Kasumi-1 (cell line): ENCODE data around the gene SMIM9.
"Not testable (repeated sequence)": the region's sequence is repeated elsewhere in the genome, so short reads cannot be mapped to it uniquely, and the experiment has no call there.

Experiments used
- DNase-seq, 2 experiments: peaks; one replicate each; lab custom pipeline; 2025; lab: John Stamatoyannopoulos, UW

SMIM9 gene

GRCh38 chrX:154834562-154834961, at the start of gene SMIM9:
SMIM9 (minus strand) TSS chrX:154834662; CDS start chrX:154830856, 3,806 bp downstream.
- DNase-seq: no peak

DNA sequence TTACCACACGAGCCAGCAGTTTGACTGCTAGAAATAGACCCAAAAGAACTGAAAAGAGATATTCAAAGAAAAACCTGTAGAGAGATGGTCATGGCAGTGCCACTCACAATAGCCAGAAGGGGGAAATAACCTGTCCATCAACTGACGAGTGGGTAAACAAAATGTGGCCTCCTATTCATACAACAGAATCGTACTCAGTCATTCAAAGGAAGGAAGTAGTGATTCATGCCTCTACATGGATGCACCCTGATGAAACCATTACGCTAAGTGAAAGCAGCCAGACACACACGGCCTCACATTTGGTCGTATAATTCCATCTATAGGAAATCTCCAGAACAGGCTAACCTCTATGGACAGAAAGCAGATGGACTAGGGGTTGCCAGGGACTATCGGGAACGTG, 49.6 kb upstream of the SMIM9 start:
- not testable (repeated sequence) for DNase-seq

GRCh38 chrX:154873329-154873728, 38.9 kb upstream of the SMIM9 start:
- DNase-seq: no peak

- DNase-seq: not testable (repeated sequence)
Measured at GRCh38 chrX:154868522-154868921, 34.1 kb upstream of the SMIM9 start.

GRCh38 chrX:154855256-154855655, 20.8 kb upstream of the SMIM9 start:
- no peak for DNase-seq

DNA sequence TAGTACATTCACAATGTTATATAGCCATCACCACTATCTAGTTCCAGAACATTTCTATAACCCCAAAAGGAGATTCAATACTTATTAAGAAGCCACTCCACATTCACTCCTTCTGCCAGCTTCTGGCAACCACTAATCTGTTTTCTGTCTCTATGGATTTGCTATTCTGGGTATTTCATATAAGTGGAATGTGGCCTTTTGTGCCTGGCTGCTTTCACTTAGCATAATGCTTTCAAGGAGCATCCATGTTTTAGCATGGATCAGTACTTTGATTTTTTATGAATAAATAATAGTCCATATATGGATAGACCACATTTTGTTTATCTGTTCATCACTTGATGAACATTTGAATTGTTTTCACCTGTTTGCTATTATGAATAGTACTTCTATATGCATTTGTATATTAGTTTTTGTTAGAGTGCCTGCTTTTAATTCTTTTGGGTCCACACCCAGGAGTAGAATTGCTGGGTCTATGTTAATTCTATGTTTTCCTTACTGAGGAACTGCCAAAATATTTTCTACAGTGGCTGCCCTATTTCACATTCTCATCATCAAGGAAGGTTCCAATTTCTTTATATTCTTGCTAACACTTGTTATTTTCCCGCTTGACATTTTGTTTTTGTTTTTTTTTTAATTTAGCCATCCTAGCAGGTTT, 16.6 kb upstream of the SMIM9 start:
- no peak for DNase-seq

DNA sequence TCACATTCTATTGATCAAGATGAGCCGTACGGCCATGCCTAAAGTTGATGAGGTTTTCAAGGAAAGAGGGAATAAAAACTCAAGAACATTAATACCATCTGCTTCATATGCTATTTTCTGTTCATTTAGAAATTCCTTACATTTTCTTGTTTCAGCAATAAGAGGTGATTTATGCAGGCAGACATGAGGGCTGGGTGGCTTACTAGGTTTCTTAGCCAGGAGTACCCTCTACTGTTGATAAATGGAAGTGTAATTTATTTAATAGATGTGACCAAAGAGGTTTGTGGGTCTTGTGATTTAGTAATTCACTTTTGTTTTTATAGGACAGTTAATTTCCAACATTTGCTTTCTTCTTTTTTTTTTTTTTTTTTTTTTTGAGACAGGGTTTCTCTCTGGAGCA, 6.4 kb upstream of the SMIM9 start:
- peak; percentile 74 to 76 for DNase-seq

- no peak for DNase-seq
Measured at GRCh38 chrX:154836163-154836562, 1.7 kb upstream of the SMIM9 start.

DNA sequence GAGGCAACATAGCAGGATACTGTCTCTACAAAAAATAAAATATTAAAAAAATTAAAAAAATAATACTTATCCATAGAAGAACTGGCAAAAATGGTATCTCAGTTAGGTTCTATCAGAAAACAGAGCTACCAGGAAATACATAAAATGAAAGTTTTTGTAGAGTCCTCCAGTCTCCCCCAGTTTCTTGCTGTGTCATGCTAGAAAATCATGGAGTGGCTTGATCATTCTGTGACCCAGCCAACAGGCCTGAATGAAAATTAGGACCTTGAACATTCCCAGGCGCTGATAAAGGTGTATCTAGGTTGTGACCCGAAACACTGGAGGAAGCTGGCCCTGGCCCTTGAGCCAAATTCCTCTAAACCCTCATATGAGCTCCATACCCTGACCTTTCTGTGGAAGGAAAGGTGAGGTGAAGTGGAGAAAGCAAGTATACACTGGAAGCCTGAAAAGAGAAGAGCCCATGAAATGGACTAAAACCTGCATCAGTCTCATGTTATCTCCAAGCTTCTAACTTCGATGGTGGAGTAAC, 652 bp downstream of the SMIM9 start:
- DNase-seq: no peak

GRCh38 chrX:154829926-154830442, 4.5 kb downstream of the SMIM9 start:
- no peak for DNase-seq

DNA sequence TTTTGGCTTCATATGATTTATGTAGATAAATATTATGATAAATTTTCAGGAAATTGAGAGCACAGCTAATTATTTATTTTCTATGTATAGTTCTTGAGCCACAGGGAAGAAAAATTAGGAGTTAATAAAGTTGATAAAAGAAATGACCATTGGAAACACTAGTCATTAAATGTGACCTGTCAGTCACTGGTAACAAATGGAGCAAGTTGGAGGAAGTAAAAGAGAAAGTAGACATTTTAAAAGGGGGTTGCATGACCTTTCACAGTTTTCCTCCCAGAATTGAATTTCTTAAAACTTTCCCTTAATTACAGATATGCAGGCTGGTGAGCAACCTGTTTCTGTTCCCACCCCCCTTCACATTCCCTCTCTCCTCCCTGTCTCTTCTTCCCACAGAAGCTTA, 5.3 kb downstream of the SMIM9 start:
- DNase-seq: no peak

GRCh38 chrX:154828016-154828408, 6.5 kb downstream of the SMIM9 start:
- DNase-seq: no peak

GRCh38 chrX:154827194-154828015, 7.1 kb downstream of the SMIM9 start:
- DNase-seq: no peak

DNA sequence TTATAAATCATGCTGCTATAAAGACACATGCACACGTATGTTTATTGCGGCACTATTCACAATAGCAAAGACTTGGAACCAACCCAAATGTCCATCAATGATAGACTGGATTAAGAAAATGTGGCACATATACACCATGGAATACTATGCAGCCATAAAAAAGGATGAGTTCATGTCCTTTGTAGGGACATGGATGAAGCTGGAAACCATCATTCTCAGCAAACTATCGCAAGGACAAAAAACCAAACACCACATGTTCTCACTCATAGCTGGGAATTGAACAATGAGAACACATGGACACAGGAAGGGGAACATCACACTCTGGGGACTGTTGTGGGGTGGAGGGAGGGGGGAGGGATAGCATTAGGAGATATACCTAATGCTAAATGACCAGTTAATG, 8.9 kb downstream of the SMIM9 start:
- not testable (repeated sequence) for DNase-seq

- DNase-seq: no peak
Measured at GRCh38 chrX:154824638-154825037, 9.8 kb downstream of the SMIM9 start.

- DNase-seq: no peak
Measured at GRCh38 chrX:154822029-154822428, 12.4 kb downstream of the SMIM9 start.

DNA sequence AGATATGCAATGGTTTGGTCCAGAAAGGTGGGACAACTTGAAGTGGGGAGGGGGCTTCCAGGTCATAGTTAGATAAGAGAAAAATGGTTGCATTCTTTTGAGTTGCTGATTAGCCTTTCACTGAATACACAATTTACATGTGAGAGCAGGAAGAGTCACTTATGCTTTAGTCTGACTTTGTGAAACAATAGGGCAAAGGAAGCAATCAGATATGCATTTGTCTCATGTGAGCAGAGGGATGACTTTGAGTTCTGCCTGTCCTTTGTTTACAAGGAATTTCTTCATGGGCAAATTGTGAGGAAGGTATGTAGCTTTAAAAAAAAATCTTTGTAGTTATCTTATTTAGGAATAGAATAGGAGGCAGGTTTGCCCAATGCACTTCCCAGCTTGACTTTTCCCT, 12.9 kb downstream of the SMIM9 start:
- DNase-seq: no peak

DNA sequence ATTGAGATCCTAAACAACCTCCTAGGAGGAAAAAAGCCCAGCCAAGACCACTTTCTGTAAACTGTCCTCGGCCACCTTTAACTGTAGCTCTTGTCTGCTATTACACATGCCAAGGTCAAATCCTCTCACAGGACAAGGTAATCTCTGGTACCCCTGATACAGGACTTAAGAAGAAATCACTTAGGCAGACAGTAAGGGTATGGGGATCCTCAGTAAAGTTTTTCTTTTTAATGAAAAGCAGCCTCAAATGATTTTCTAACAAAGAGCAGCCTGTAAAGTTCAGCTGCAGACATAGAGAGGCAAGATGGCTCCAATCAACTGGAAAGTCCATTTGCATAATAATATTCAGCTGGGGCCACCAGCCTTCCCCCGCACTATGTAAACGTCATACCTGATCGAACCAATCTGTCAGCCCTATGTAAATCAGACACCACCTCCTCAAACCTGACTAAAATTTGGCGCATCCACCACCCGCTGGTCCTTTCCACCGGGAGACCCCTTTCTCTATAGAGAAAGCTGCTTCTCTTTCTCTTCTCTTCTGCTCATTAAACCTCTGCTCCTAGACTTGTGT, 14.6 kb downstream of the SMIM9 start:
- DNase-seq: no peak

GRCh38 chrX:154818916-154819770, 15.3 kb downstream of the SMIM9 start:
- no peak for DNase-seq

- DNase-seq: not testable (repeated sequence)
Measured at GRCh38 chrX:154817048-154817618, 17.3 kb downstream of the SMIM9 start.

DNA sequence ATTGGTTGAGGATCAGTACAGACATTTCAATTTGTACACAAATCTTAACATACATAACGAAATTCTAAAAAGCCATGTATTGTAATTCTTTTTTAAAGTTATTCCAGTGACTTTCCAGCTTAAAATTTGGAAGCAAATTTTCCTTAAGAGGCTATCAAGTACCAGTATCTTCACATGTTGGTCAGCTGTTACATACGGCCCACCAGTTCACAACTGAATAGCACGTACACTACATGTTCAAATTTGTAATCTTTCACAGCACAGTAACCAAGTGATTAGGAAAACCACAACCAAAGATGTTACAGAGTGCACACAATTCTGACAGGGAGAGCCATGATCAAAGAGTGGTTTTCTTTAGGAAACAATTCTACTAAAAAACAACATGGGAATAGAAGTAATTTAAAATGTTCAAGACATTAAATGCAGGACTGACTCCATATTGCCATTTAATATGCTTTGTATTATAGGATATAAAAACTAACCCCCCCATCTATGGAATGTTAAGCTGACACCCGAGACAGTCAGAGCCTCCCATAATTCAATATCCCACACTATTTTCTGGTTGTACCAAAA, 18.1 kb downstream of the SMIM9 start:
- not testable (repeated sequence) for DNase-seq
